Bone marrow (tissue), 2 donors: ENCODE results near the gene FAM107B.
A peak's percentile ranks its signal among the peaks of the same experiment; 100 is the strongest.
"Not testable (repeated sequence)": the region's sequence is repeated elsewhere in the genome, so short reads cannot be mapped to it uniquely, and the experiment has no call there.

ENCODE experiments used
- DNase-seq, 2 donors: peaks; one replicate each; lab custom pipeline; 2025; lab: John Stamatoyannopoulos, UW

The FAM107B gene

GRCh38 chr10:14774797-14775196 is at the start of gene FAM107B:
FAM107B (minus strand) TSS chr10:14774897; CDS start chr10:14774663, 234 bp downstream.
- no peak for DNase-seq

- no peak for DNase-seq
Measured at GRCh38 chr10:14823966-14824365, 49.3 kb upstream of the FAM107B start.

- DNase-seq = no peak
Measured at GRCh38 chr10:14822879-14823755, 48.4 kb upstream of the FAM107B start.

- no peak for DNase-seq
Measured at GRCh38 chr10:14821635-14822375, 47.1 kb upstream of the FAM107B start.

GRCh38 chr10:14820775-14821154 is 46.1 kb upstream of the FAM107B start:
- DNase-seq = no peak

GRCh38 chr10:14820010-14820774 is 45.5 kb upstream of the FAM107B start:
- DNase-seq = no peak

GRCh38 chr10:14816717-14817116 is 42.0 kb upstream of the FAM107B start:
- DNase-seq = not testable (repeated sequence)

- DNase-seq = no peak
Measured at GRCh38 chr10:14815681-14816080, 41.0 kb upstream of the FAM107B start.

- no peak for DNase-seq
Measured at GRCh38 chr10:14812271-14812670, 37.6 kb upstream of the FAM107B start.

- no peak for DNase-seq
Measured at GRCh38 chr10:14810969-14811953, 36.6 kb upstream of the FAM107B start.

- DNase-seq = no peak
Measured at GRCh38 chr10:14806318-14806717, 31.6 kb upstream of the FAM107B start.

GRCh38 chr10:14803827-14804226 is 29.1 kb upstream of the FAM107B start:
- no peak for DNase-seq

- no peak for DNase-seq
Measured at GRCh38 chr10:14801723-14802122, 27.0 kb upstream of the FAM107B start.

- DNase-seq = no peak
Measured at GRCh38 chr10:14800397-14800796, 25.7 kb upstream of the FAM107B start.

GRCh38 chr10:14798636-14799035 is 23.9 kb upstream of the FAM107B start:
- DNase-seq = no peak

GRCh38 chr10:14787938-14788337 is 13.2 kb upstream of the FAM107B start:
- no peak for DNase-seq

- no peak for DNase-seq
Measured at GRCh38 chr10:14784459-14785055, 9.9 kb upstream of the FAM107B start.

- DNase-seq = peak in 1 of 2 donors; percentile 82
Measured at GRCh38 chr10:14782691-14783363, 8.1 kb upstream of the FAM107B start.

- peak in 1 of 2 donors; percentile 15 for DNase-seq
Measured at GRCh38 chr10:14781763-14782162, 7.1 kb upstream of the FAM107B start.

GRCh38 chr10:14779001-14779651 is 4.4 kb upstream of the FAM107B start:
- no peak for DNase-seq
